ENCODE measurements around the gene AMMECR1. TPM values are rescaled to one million over a fixed set of nuclear protein-coding genes. Genes with fewer than 3 reads are reported as not detected.

AMMECR1 gene
- polyA plus RNA-seq, 1 donor from 2014 or later = 3.7 TPM

DNA sequence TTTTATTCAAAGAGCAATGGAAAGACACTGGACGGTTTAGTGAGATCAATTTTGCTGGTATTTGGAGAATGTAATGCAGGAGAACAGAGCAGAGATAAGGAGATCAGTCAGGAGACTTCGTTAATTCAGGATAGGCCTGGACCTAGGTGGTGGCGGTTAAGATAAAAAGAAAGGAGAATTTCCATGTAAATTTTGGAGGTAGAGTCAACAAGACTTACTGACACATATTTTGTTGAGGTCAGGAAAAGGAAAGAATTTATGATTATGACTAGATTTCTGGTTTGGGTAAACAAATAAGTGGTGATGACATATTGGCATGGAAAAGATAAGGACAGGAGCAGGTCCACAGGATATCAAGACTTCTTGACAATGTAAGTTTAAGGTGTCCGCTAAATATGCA, 8.8 kb upstream of the AMMECR1 start:
- H3K79me2 ChIP-seq (replicated peaks; ENCODE audit: insufficient read depth, low read length) = no peaks in the 10 kb centered on the region
- H3K4me3 ChIP-seq (ENCODE audit: low read length) = no peak overlapping the region
- no peaks in the 10 kb centered on the region for H3K36me3 ChIP-seq (ENCODE audit: insufficient read depth, low read length)
- H3F3A ChIP-seq (ENCODE audit: insufficient read depth, low read length, poor library complexity, severe bottlenecking) = no peaks in the 10 kb centered on the region
- H3K9ac ChIP-seq (ENCODE audit: low read length) = no peak overlapping the region
- no peak overlapping the region for H2AFZ ChIP-seq (ENCODE audit: low read depth, low read length)
- no peak for TF ChIP-seq EZH2 (IDR thresholded peaks at IDR 0.05; ENCODE audit: borderline replicate concordance, insufficient read depth, low read length, poor library complexity, severe bottlenecking)
- no peak for TF ChIP-seq REST (IDR thresholded peaks at IDR 0.05; ENCODE audit: borderline replicate concordance)
- TF ChIP-seq, protein P1, sequence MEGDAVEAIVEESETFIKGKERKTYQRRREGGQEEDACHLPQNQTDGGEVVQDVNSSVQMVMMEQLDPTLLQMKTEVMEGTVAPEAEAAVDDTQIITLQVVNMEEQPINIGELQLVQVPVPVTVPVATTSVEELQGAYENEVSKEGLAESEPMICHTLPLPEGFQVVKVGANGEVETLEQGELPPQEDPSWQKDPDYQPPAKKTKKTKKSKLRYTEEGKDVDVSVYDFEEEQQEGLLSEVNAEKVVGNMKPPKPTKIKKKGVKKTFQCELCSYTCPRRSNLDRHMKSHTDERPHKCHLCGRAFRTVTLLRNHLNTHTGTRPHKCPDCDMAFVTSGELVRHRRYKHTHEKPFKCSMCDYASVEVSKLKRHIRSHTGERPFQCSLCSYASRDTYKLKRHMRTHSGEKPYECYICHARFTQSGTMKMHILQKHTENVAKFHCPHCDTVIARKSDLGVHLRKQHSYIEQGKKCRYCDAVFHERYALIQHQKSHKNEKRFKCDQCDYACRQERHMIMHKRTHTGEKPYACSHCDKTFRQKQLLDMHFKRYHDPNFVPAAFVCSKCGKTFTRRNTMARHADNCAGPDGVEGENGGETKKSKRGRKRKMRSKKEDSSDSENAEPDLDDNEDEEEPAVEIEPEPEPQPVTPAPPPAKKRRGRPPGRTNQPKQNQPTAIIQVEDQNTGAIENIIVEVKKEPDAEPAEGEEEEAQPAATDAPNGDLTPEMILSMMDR (IDR thresholded peaks at IDR 0.05; ENCODE audit: poor library complexity, severe bottlenecking) = no peak
- no peak for TF ChIP-seq POLR2AphosphoS5 (IDR thresholded peaks at IDR 0.05)
- no peak for TF ChIP-seq MXI1 (conservative IDR thresholded peaks at IDR 0.05; ENCODE audit: poor library complexity, severe bottlenecking)
- TF ChIP-seq EP300 (conservative IDR thresholded peaks at IDR 0.05; ENCODE audit: poor library complexity, severe bottlenecking) = no peak
- no peak for TF ChIP-seq RAD21 (conservative IDR thresholded peaks at IDR 0.05)
- no peak for TF ChIP-seq TAF1 (IDR thresholded peaks at IDR 0.05; ENCODE audit: low read depth)
- no peak for TF ChIP-seq SMC3 (conservative IDR thresholded peaks at IDR 0.05; ENCODE audit: poor library complexity)
- H3K27me3 ChIP-seq (ENCODE audit: insufficient read depth, low read depth, low read length) = no peaks in the 10 kb centered on the region
- no peaks in the 10 kb centered on the region for H3K9me3 ChIP-seq (ENCODE audit: low read length)
- H4K20me1 ChIP-seq (ENCODE audit: insufficient read depth) = no peaks in the 10 kb centered on the region
- H3K9me2 ChIP-seq (ENCODE audit: insufficient read depth, low read length) = no peaks in the 10 kb centered on the region
- no peak overlapping the region for H3K4me2 ChIP-seq (ENCODE audit: low read length)
- no peak overlapping the region for H3K27ac ChIP-seq (ENCODE audit: low read length)

- Histone ChIP-seq H3K9ac (ENCODE audit: low read length) (no peak overlapping the region), H3F3A (ENCODE audit: insufficient read depth, low read length, poor library complexity, severe bottlenecking) (no peaks in the 10 kb centered on the region), H3K9me2 (ENCODE audit: insufficient read depth, low read length) (no peaks in the 10 kb centered on the region), H2AFZ (ENCODE audit: low read depth, low read length) (no peak overlapping the region), H3K36me3 (ENCODE audit: insufficient read depth, low read length) (no peaks in the 10 kb centered on the region), H3K27me3 (ENCODE audit: insufficient read depth, low read depth, low read length) (no peaks in the 10 kb centered on the region), H3K4me2 (ENCODE audit: low read length) (no peak overlapping the region), H3K9me3 (ENCODE audit: low read length) (no peaks in the 10 kb centered on the region), H4K20me1 (ENCODE audit: insufficient read depth) (no peaks in the 10 kb centered on the region), H3K4me3 (ENCODE audit: low read length) (no peak overlapping the region), H3K79me2 (replicated peaks; ENCODE audit: insufficient read depth, low read length) (no peaks in the 10 kb centered on the region), H3K27ac (ENCODE audit: low read length) (no peak overlapping the region)
- TF ChIP-seq, protein P1 (IDR thresholded peaks at IDR 0.05; ENCODE audit: poor library complexity, severe bottlenecking) = no peak
- TF ChIP-seq POLR2AphosphoS5 (IDR thresholded peaks at IDR 0.05) = no peak
- TF ChIP-seq TAF1 (IDR thresholded peaks at IDR 0.05; ENCODE audit: low read depth) = no peak
- TF ChIP-seq EP300 (conservative IDR thresholded peaks at IDR 0.05; ENCODE audit: poor library complexity, severe bottlenecking) = no peak
- TF ChIP-seq SMC3 (conservative IDR thresholded peaks at IDR 0.05; ENCODE audit: poor library complexity) = no peak
- TF ChIP-seq RAD21 (conservative IDR thresholded peaks at IDR 0.05) = no peak
- no peak for TF ChIP-seq REST (IDR thresholded peaks at IDR 0.05; ENCODE audit: borderline replicate concordance)
- no peak for TF ChIP-seq MXI1 (conservative IDR thresholded peaks at IDR 0.05; ENCODE audit: poor library complexity, severe bottlenecking)
- TF ChIP-seq EZH2 (IDR thresholded peaks at IDR 0.05; ENCODE audit: borderline replicate concordance, insufficient read depth, low read length, poor library complexity, severe bottlenecking) = no peak
Measured at GRCh38 chrX:110322603-110323002, 4.7 kb upstream of the AMMECR1 start.

All from neural cell (in vitro differentiated cells).